ENCODE measurements around the gene CRB3. TPM values are rescaled to one million over a fixed set of nuclear protein-coding genes. Genes with fewer than 3 reads are reported as not detected.

CRB3 gene
- total RNA-seq, 2 donors from 2014 or later: 23.1 to 39.3 TPM

DNA sequence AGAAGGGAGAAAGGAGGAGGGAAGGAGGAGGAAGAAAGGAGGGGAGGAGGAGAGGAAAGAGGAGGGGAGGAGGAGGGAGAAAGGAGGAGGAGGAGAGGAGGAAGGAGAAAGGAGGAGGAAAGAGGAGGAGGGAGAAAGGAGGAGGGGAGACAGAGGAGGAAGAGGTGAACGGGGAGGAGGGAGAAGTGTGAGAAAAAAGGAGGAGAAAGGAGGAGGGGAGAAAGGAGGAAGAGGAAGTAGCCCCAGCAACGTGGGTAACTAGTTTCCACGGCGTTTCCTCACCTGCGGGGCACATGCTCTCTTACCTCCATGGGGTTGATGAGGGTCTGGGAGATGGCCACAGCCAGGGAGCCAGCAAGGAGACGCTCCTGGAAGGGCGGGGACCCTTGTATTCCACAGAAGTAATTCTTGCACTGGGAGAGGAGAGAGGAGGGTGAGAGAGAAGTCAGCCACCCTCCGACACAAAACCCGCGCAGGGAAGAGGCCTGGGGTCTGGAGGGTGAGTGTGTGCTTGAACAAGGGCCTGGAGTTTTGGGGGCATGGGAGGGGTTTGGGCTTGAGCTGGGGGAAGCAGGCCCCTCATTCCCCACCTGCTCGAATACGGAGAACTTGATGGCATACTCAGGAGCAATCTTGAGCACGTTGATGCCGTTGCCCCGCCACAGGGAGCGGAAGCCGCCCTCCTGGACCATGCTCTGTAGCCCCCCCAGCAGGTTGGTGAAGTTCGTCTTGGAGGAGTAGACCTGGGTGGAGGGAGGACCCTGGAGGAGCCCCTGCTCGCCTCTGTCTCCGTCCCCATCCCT is 34.5 kb upstream of the CRB3 start:
- no peaks in the 10 kb centered on the region for H3K36me3 ChIP-seq
- DNase-seq (ENCODE audit: low spot score): no peak
- H3K9me3 ChIP-seq: no peaks in the 10 kb centered on the region
- H3K4me3 ChIP-seq: no peak overlapping the region
- no peaks in the 10 kb centered on the region for H3K4me1 ChIP-seq (replicated peaks)
- intact Hi-C loops (cut with DNase I): no loop called here
- WGBS: 58% methylated on average over 20 of the region's 20 CpGs
- no peaks in the 10 kb centered on the region for H3K27me3 ChIP-seq (replicated peaks; ENCODE audit: insufficient read depth)
- no peak overlapping the region for H3K27ac ChIP-seq
- TF ChIP-seq POLR2AphosphoS5 (IDR thresholded peaks at IDR 0.05): no peak
- no peak for TF ChIP-seq POLR2A (IDR thresholded peaks at IDR 0.05)
- no peak for TF ChIP-seq CTCF (IDR thresholded peaks at IDR 0.05)

DNA sequence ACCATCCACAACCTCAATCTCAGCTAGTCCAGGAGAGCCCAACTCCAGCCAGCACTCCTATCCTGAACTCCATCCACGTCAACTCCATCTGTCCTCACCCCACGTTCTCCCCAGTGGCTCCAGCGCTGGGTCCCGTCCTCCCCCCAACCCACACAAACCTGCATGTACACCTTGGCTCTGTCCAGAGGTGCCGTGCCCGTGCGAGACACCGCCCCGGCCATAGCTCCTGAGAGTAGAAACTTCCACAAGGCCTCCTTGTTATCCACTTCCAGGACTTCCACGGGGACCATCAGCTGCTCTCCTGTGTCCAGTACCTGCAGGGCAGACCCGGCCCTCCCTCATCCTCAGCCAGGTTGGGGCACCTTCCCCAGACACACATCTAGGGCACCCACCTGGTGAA is 32.2 kb upstream of the CRB3 start:
- intact Hi-C loops (cut with DNase I): no loop called here
- TF ChIP-seq CTCF (IDR thresholded peaks at IDR 0.05) (no peak), POLR2AphosphoS5 (IDR thresholded peaks at IDR 0.05) (no peak), POLR2A (IDR thresholded peaks at IDR 0.05) (no peak)
- 89% methylated on average over 11 of the region's 11 CpGs for WGBS

DNA sequence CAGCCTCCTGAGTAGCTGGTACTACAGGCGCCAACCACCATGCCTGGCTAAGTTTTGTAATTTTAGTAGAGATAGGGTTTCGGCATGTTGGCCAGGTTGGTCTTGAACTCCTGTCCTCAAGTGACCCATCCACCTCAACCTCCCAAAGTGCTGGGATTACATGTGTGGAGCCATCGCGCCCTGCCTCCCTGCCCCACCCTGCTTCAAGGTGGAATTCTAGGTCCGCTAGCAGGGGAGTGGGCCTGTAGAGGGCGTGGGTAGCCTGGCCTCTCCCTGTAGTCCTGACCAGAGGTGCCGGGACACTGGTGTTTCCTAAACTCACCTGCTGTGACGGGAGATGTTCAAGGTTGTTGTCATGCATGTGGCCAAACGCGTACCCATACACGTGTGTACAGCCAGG is 30.9 kb upstream of the CRB3 start:
- no peaks in the 10 kb centered on the region for H3K9me3 ChIP-seq
- no peak for DNase-seq (ENCODE audit: low spot score)
- TF ChIP-seq CTCF (IDR thresholded peaks at IDR 0.05) (no peak), POLR2A (IDR thresholded peaks at IDR 0.05) (no peak), POLR2AphosphoS5 (IDR thresholded peaks at IDR 0.05) (no peak)
- WGBS: 86% methylated on average over 11 of the region's 11 CpGs
- H3K27ac ChIP-seq: no peak overlapping the region
- H3K4me1 ChIP-seq (replicated peaks): no peaks in the 10 kb centered on the region
- H3K36me3 ChIP-seq: no peaks in the 10 kb centered on the region
- intact Hi-C loops (cut with DNase I): no loop called here
- no peaks in the 10 kb centered on the region for H3K27me3 ChIP-seq (replicated peaks; ENCODE audit: insufficient read depth)
- no peak overlapping the region for H3K4me3 ChIP-seq

More for the DNA sequence above, 32.2 kb upstream of the CRB3 start:
- H3K27ac ChIP-seq: no peak overlapping the region
- no peaks in the 10 kb centered on the region for H3K9me3 ChIP-seq
- H3K4me3 ChIP-seq: no peak overlapping the region
- H3K36me3 ChIP-seq: no peaks in the 10 kb centered on the region
- no peaks in the 10 kb centered on the region for H3K27me3 ChIP-seq (replicated peaks; ENCODE audit: insufficient read depth)
- DNase-seq (ENCODE audit: low spot score): no peak
- H3K4me1 ChIP-seq (replicated peaks): no peaks in the 10 kb centered on the region

DNA sequence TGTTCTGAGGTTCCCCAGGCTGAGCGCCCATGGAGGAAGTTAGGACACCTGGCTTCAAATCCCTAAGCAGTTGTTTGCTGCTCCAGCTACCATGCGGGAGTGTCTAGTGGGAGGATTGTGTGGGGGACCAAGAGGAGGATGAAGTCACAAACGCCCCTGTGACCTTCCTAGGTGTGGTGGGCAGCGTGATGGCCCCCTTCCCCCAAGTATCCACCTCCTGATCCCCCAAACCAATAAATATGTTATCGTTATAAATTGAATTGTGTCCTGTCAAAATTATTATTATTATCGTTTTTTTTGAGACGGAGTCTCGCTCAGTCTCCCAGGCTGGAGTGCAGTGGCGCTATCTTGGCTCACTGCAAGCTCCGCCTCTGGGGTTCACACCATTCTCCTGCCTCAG is 30.4 kb upstream of the CRB3 start, which contains the start of gene SLC25A41:
SLC25A41 (minus strand) TSS at position 101 of the 400 bp plus-strand sequence; CDS start at position 31, 70 bp downstream.
- H3K9me3 ChIP-seq: no peaks in the 10 kb centered on the region
- H3K27me3 ChIP-seq (replicated peaks; ENCODE audit: insufficient read depth): no peaks in the 10 kb centered on the region
- 91% methylated on average over 10 of the region's 10 CpGs for whole genome bisulfite sequencing
- no peak for TF ChIP-seq POLR2AphosphoS5 (IDR thresholded peaks at IDR 0.05)
- no peak for TF ChIP-seq CTCF (IDR thresholded peaks at IDR 0.05)
- no peak for TF ChIP-seq POLR2A (IDR thresholded peaks at IDR 0.05)
- no peak within 1 kb of the TSS for H3K4me3 ChIP-seq
- H3K4me1 ChIP-seq (replicated peaks): no peaks in the 10 kb centered on the region
- no peak for DNase-seq (ENCODE audit: low spot score)
- no peaks in the 10 kb centered on the region for H3K36me3 ChIP-seq
- H3K27ac ChIP-seq: no peak within 1 kb of the TSS
- intact Hi-C loops (cut with DNase I): no loop called here

DNA sequence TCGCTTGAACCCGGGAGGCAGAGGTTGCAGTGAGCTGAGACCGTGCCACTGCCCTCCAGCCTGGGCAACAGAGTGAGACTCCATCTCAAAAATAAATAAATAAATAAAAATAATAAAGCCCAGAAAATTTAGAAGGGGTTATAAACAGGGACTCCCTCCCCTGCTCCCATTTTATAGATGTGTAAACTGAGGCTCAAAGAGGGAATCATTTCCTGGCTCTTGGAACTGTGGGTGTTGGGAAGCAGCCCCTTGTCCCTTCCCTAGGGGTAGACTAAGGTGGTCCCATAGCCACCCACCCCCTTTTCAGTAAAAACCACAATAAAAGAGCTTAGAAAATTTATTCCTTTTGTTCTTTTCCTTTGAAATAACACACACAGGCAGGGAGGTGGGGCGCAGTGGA is 24.3 kb upstream of the CRB3 start:
- 81% methylated on average over 4 of the region's 4 CpGs for WGBS
- intact Hi-C loops (cut with DNase I): no loop called here
- Histone ChIP-seq H3K36me3 (no peaks in the 10 kb centered on the region), H3K4me1 (replicated peaks) (no peaks in the 10 kb centered on the region), H3K9me3 (no peaks in the 10 kb centered on the region), H3K4me3 (no peak overlapping the region), H3K27me3 (replicated peaks; ENCODE audit: insufficient read depth) (no peaks in the 10 kb centered on the region), H3K27ac (no peak overlapping the region)
- no peak for DNase-seq (ENCODE audit: low spot score)
- TF ChIP-seq CTCF (IDR thresholded peaks at IDR 0.05): no peak
- TF ChIP-seq POLR2AphosphoS5 (IDR thresholded peaks at IDR 0.05): no peak
- TF ChIP-seq POLR2A (IDR thresholded peaks at IDR 0.05): no peak

Data from prostate gland (tissue), 2 donors.